Mammary epithelial cell (primary cell): Measurements from ENCODE around the gene ADCK2.

ENCODE experiments used
- EZH2 ChIP-seq: IDR thresholded peaks from 2 replicates; pipeline ENCODE4 v1.6.1; 2012; ENCODE audit warnings: low read length, inconsistent platforms, borderline replicate concordance
- TF ChIP-seq, protein P1 (sequence below), 2 donors: IDR thresholded peaks in 1 of 2; conservative IDR thresholded peaks in 1 of 2; 2 replicates each; pipeline ENCODE4 v1.5.1; 2011 to 2012; ENCODE audit warnings: inconsistent platforms in 2 of 2, low read length in 2 of 2, mild to moderate bottlenecking in 2 of 2, control low read depth in 1 of 2, low read depth in 1 of 2; ENCODE audit not compliant: insufficient read depth in 1 of 2; ENCODE audit errors: extremely low read depth in 1 of 2

DNA sequence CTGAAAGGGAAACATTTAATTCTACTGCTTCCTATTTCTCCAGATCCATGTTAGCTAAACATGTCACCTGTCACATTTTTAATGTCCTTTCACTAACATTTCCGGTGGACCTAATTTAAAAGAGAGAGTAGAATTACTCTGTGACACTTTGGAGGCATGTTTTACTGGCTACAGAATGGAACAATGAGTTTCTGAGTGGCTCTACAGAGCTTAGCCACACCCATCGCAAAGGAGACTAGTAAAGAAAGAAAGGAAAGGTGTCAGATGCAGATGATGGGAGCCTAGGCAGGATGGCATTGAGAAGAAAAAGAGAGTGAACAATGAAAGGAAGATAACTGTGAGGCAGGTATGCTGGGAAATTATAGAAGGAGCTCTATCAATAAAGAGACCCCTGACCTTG is 59.7 kb downstream of the ADCK2 start:
- TF ChIP-seq, protein P1, sequence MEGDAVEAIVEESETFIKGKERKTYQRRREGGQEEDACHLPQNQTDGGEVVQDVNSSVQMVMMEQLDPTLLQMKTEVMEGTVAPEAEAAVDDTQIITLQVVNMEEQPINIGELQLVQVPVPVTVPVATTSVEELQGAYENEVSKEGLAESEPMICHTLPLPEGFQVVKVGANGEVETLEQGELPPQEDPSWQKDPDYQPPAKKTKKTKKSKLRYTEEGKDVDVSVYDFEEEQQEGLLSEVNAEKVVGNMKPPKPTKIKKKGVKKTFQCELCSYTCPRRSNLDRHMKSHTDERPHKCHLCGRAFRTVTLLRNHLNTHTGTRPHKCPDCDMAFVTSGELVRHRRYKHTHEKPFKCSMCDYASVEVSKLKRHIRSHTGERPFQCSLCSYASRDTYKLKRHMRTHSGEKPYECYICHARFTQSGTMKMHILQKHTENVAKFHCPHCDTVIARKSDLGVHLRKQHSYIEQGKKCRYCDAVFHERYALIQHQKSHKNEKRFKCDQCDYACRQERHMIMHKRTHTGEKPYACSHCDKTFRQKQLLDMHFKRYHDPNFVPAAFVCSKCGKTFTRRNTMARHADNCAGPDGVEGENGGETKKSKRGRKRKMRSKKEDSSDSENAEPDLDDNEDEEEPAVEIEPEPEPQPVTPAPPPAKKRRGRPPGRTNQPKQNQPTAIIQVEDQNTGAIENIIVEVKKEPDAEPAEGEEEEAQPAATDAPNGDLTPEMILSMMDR (conservative IDR thresholded peaks at IDR 0.05 in 1 of 2, IDR thresholded peaks at IDR 0.05 in 1 of 2; ENCODE audit: extremely low read depth in 1 of 2, insufficient read depth in 1 of 2, low read depth in 1 of 2, low read length in 2 of 2), result no peak
- TF ChIP-seq EZH2, result no peak
